Right hindlimb (tissue), 1 donor: ENCODE data around the gene IL24.
"Not testable (repeated sequence)": the region's sequence is repeated elsewhere in the genome, so short reads cannot be mapped to it uniquely, and the experiment has no call there.

ENCODE experiments used
- DNase-seq: peaks from one replicate; pipeline ENCODE4 v3.0.0-alpha.2; 2018

The IL24 gene, protein sequence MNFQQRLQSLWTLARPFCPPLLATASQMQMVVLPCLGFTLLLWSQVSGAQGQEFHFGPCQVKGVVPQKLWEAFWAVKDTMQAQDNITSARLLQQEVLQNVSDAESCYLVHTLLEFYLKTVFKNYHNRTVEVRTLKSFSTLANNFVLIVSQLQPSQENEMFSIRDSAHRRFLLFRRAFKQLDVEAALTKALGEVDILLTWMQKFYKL

DNA sequence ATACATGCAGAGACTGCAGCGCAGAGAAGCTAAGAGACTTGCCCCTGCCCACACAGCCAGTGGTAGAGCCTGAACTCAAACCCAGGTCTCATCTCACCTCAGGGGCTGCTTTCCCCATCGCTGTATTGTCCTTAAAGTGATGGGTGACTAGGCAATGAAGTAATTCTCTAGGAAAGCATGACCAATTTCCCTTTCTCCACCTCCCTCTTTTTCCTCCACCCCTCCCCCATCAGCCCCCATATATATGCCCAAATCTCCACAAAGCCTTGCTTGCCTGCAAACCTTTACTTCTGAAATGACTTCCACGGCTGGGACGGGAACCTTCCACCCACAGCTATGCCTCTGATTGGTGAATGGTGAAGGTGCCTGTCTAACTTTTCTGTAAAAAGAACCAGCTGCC is at the start of gene IL24:
Gene IL24, plus strand, starts transcription at position 269 of the 400 bp plus-strand sequence. CDS start 390 bp downstream, outside the sequence.
- DNase-seq = no peak

DNA sequence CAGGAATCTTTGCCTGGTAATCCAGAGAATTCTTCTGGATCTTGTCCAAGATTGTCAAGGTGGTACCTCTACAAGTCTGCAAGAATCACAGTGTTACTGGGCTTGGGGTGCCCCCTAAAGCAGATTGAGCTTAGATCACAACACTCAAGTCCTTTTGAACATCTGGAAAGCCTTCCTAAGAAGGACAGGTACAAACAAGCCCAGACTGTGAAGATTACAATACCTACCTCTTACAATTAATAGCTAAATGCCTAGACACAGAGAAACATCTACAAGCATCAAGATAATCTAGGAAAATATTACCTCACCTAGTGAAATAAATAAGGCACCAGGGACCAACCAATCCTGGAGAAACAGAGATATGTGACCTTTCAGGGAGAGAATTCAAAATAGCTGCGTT is 49.3 kb upstream of the IL24 start:
- DNase-seq = no peak

DNA sequence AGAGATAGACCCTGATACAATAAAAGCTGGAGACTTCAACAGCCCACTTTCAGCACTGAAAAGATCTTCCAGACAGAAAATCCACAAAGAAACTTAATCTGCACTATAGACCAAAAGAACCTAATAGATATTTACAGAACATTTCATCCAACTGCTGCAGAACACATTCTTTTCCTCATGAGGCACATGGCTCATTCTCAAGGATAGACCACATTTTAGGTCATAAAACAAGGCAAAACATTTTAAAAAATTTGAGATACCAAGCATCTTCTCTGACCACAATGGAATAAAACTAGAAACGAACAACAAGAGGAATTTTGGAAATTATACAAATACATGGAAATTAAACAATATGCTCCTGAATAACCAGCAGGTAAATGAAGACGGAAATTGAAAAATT is 46.8 kb upstream of the IL24 start:
- no peak for DNase-seq

DNA sequence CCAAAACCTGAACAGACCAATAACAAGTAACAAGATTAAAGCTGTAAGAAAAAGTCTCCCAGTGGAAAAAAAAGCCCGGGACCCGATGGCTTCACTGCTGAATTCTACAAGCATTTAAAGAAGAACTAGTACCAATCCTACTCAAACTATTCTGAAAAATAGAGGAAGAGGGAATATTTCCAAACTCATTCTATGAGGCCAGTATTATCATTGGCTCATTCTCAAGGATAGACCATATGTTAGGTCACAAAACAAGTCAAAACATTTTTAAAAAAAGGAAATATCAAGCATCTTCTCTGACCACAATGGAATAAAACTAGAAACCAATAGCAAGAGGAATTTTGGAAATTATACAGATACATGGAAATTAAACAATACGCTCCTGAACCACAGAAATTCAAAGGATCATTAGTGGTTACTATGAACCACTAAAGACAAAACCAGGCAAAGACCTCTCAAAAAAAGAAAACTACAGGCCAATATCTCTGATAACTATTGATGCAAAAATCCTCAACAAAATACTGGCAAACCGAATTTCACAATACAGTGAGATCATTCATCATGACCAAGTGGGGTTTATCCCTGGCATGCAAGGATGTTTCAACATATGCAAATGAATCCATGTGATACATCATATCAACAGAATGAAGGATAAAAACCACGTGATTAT is 45.8 kb upstream of the IL24 start:
- no peak for DNase-seq

DNA sequence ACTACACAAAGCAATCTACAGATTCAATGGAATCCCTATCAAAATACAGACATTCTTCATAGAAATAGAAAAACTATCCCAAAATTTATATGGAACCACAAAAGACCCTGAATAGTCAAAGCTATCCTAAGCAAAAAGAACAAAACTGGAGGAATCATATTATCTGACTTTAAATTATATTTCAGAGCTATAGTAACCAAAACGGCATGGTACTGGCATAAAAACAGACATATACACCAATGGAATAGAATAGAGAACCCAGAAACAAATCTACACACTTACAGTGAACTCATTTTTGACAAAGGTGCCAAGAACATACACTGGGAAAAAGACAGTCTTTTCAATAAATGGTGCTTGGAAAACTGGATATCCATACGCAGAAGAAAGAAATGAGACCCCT is 44.6 kb upstream of the IL24 start:
- not testable (repeated sequence) for DNase-seq

DNA sequence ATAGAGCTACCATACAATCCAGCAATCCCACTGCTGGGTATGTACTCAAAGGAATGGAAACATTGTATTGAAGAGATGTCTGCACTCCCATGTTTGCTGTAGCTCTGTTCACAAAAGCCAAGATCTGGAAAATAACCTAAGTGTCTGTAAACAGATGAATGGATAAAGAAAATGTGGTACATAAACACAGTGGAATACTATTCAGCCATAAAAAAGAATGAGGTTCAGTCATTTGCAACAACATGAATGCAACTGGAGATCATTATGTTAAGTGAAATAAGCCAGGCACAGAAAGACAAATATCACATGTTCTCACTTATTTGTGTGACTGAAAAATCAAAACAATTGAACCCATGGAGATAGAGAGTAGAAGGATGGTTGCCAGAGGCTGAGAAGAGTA is 43.5 kb upstream of the IL24 start:
- not testable (repeated sequence) for DNase-seq

DNA sequence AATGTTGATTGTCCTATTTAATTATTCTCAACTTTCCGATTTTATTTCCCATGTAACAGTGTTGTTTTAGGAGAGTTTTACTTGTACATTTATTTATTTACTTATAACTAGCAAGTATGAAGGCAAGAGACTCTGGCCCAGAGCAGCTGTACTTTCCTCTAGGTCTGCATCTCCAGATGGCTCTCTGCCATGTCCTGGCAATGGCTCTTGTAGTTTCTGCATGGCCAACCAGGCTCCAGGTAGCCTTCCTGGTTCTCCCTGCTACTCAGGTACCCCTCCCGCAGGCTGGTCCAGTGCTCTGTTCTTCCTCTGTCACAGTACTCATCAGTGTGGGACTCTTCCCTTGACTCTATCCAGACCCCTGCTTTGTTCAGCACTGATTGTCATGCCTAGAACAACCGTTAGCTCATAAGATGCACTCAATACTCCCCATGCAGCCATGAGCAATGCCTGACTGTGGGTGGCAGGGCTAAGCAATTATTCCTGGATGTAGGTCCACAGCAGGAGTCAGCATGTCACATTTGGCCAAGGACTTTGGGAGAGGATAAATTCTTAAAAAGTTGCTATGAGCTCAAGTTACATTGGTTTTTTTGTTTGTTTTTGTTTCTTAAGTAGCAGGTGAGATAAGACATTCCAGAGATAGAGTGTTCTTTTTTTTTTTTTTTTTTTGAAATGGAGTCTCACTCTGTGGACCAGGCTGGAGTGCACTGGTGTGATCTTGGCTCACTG is 42.7 kb upstream of the IL24 start:
- DNase-seq = no peak

DNA sequence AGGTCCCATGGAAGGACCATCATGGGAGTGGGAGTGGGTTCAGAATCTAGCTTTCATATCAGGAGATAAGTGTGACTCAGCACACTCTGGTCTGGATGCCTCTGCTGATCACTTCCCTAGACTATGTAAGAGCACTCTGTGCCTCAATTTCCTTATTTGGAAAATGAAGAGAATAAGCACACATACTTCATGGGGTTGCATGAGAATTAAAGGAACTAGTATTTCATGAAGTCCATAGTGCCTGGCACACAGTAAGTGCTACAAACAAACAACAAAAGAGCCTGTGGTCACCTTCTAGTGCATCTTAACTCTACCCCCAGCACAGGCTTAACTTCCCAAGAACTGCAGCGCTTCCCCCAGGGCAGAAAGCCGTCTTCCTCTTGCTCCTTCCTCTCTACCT is 41.4 kb upstream of the IL24 start:
- DNase-seq = no peak

DNA sequence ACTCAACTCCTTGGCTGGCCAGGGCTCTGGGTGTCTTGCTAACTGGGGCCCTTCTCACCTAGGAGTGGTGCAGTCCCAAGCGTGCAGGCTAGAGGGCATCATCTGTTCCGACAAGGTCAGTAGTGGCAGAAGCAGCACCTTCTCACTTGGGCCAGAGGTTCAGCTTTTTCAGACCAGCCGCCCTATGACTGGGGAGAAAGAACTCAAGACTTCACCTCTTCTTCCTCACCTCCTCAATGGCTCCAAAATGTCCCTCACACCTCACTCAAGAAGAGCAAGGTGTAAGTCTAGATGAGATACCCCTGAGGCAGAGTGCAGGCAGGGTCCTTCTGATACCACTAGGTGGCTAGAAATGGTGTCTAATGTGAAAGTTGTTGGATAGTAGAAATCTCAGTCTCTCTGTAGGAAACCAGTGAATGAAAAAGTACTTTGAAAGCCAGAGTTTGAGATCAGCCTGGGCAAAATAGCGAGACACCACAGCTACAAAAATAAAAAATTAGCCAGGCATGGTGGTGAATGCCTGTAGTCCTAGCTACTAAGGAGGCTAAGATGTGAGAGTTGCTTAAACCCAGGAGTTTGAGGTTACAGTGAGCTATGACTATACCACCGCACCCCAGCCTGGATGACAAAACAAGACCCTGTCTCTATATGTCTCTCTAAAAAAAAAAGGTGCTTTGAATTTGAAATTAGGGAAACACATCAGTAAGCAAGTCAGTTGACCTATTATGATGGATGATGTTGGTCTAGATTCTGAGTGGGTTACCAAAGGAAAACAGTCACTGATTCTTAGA is 40.4 kb upstream of the IL24 start:
- no peak for DNase-seq

DNA sequence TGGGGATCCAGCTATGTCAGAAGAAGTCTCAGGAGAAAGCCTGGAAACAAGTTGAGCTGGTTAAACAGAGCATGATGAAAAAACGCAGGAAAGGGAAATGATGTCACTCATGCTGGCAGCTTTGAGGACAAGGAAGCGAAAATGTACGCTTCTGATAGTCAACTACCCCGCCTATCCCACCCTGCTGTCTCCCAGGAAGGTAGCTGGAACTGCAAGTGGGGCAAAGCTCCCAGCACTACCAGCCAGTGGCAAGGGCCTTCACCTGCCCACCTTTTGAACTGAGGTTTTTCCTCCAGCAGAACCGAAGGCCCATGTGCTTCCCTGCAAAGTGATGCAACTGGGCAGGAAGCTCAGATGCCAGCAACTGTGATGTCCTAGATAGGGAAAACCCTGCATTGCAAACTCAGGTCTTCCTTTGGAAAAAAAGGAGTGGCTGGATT is 38.1 kb upstream of the IL24 start:
- no peak for DNase-seq

DNA sequence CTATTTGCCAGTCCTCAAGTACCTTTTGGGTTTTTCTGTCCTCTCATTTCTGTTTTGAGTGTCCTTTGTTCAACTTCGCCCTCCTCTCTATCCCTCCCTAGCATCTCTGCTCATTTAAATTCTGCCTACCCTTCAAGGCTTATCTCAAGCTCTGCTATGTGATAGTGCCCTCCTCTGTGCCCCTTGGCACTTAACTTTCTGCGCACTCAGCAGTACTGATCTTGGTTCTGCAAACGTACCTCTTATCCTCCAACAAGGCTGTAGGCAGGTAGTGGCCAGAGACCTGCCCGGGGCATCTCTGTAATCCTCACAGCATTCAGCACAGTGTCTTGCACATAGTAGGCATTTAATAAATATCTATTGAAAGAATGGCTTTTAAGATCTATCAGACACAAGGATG is 37.1 kb upstream of the IL24 start:
- DNase-seq = no peak

DNA sequence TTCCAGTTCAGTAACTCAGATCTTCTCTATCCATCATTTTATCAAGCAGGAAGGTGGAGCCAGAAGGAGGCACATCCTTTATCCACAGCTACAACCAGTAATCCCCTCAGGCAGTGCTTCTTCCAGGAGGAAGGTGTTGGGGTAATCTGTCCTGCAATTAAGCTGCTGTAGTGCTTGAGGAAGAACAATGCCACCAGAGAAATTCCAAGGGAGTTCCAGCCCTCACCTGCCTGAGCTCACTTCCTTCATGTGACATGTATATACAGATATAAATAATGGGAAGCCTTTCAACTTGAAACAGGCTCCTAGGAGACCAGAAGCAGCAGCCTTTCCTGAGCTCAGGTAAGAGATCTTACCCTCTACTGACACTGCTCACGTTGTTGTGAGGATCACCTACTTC is 34.0 kb upstream of the IL24 start:
- no peak for DNase-seq

DNA sequence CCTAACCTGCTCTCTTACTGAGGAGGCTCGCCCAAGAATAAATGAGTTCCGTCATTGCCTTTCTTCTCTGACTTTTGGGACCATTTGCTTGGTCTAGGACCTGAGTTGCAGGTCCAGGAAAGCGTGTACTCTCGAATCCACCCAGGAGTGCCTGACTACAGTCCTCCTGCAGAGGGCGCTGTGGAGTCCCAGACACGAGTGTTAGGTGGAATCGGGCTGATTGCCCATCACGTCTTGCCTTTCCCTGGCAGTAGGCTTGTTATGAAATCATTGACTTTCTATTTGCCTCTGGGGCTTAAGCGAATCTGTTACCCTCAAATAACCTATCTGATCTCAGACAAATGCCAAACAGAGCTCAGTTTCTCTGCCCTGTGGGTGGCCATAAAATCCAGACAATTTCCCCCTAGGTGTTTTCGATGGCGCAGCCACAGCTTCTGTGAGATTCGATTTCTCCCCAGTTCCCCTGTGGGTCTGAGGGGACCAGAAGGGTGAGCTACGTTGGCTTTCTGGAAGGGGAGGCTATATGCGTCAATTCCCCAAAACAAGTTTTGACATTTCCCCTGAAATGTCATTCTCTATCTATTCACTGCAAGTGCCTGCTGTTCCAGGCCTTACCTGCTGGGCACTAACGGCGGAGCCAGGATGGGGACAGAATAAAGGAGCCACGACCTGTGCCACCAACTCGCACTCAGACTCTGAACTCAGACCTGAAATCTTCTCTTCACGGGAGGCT is 32.1 kb upstream of the IL24 start, which contains the start of gene IL20:
Gene IL20, plus strand, starts transcription at position 685 of the 733 bp plus-strand sequence. CDS start 230 bp downstream, outside the sequence.
- peak; percentile 36 for DNase-seq

DNA sequence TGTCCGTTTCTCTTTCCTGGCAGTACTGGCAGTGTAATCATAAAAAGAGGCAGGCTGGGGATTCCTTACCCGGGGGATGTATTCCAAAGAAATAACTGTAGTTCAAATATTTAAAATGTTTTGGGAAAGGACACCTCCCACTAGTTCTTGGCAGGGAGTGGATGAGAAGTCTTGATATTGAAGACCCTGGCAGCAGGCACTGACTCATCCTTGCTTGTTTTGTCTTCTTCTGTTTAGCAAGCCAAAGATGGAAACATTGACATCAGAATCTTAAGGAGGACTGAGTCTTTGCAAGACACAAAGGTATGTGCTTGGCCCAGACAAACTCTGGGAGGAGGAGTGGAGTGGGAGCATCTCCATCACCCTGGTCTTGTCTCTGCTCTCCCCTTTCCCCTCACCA is 31.2 kb upstream of the IL24 start:
- DNase-seq = no peak

DNA sequence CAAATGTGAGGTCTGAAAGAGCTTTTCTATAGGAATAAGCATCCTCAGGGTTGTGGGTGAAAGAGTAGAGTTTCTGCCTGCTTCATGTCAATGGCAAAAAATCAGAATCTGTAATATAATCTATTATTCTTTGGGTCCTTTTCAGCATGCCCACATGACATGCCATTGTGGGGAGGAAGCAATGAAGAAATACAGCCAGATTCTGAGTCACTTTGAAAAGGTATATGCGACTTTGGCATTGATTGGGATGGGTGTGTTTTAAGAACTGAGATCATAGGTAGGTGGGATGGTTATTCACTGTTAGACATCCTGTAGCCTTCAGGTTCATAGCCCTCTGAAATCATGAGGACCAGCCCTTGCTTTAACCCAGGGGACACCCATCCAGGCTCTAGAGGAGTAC is 30.0 kb upstream of the IL24 start:
- no peak for DNase-seq

DNA sequence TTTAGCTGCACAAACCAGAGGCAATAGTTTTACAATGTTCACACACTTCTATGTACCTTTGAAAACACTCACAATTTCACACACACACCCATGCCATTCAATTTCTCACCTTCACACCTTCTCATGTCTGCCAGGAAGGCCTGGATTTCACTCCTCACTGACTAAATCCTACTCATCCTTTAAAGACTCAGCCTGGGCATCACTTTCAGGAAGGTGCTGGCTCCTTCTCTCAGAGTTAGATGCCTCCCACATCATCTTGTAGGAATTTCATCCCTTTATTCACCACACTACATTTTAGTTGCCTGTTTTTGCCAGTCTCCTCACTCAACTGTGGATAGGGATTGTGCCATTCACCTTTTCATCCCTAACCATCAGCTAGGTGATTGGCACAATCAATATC is 29.5 kb upstream of the IL24 start:
- DNase-seq = no peak

DNA sequence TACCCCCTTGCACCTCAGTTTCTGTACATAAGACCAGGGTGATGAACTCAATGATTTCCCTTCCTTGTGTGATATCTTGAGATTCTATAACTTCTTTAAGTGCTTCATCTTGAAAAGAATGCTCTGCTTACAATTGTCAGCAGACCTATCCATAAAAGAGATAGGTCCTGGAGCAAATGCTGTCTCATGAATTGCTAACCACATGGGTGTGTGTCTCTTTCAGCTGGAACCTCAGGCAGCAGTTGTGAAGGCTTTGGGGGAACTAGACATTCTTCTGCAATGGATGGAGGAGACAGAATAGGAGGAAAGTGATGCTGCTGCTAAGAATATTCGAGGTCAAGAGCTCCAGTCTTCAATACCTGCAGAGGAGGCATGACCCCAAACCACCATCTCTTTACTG is 29.0 kb upstream of the IL24 start:
- DNase-seq = no peak

DNA sequence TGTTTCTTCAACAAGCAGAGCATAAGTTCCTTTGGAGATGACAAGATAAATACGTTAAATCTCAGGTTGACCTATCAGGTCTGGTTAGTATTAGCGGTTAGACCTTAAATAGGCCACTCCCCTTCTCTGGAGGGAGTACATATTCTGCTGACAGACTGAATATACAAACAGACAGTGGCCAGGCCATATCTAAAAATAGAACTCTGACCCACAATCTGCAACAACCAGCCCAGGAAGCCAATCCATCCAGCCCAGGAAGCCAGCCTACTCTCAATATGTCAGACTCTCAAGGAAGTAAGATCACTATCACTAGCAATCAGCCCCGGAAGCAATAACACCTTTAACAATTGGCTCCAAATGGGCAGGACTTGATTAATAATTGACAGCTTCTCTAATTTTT is 25.1 kb upstream of the IL24 start:
- no peak for DNase-seq

DNA sequence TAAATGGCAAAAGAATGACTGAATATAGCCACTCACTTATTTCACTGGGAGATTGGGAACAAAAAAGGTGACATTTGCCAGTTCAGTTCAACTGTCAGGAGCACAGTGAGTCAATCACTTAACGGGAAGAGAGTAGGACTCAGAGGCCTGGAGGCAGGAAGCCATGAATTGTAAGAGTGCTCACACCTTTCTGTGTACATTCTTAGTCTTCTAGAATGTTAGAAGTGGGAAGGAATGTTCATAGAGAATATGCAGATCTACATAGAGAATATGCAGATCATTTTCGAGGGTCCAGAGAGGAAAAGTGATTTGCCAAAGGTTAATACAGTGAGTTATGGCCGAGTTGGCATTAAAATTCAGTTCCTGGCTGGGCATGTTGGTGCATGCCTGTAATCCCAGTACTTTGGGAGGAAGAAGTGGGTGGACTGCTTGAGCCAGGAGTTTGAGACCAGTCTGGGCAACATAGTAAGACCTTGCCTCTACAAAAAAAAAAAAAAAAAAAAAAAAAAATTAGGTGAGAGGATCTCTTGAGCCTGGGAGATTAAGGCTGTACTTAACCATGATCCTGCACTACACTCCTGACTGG is 23.5 kb upstream of the IL24 start:
- DNase-seq = no peak

DNA sequence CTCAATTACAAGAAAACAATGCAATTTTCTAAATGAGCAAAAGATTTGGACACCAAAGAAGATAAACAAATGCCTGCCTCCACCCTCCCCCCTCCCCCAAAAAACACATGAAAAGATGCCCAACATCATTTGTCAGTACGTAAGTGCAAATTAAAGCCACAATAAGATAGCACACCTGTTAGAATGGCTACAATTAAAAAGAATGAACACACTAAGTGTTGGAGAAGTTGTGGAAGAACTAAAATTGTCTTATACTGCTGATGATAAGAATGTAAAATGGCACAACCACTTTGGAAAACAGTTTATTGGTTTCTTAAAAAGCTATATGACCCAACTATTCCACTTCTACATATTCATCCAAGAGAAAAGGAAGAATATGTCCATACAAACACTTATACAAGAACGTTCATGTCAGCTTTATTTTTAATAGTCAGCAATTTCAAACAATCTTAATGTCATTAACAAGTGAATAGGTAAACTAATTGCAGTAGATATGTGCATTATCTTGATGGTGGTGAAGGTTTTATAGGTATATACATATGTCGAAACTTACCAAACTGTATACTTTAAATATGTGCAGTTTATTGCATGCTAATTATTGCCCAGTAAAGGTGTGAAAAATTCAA is 21.4 kb upstream of the IL24 start:
- no peak for DNase-seq

DNA sequence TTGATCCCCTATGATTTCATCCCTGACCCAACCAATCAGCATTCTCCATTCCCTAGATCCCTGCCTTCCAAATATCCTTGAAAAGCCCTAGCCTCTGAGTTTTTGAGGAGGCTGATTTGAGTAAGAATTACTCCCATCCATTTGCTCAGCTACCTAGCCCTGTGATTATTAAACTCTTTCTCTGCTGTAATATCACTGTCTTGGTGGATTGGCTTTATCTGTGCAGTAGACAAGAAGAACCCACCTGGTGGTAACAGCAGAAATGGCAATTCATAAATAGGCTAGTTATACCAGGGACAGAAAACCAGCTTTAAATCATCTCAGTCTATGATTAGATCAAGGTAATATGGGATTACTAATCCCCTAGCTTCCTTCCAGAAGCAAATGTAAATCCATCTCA is 18.8 kb upstream of the IL24 start:
- DNase-seq = no peak

DNA sequence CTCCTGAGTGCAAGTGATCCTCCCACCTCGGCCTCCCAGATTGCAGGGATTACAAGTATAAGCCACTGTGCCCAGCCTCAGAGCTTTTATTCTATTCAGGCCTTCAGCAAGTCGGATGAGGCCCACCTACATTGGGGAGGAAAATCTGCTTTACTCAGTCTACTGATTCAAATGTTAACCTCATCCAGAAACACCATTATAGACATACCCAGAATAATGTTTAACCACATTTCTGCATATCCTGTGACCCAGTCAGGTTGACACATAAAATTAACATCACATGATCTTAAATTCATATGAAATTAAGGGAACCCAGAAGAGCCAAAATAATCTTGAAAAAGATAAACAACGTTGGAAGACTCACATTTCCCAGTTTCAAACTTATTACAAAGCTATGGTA is 16.9 kb upstream of the IL24 start:
- DNase-seq = no peak
